HG02870 (cell line): Measurements from ENCODE around the gene SLC15A1.

Experiments used
- ATAC-seq: cut with Tn5 transposase; IDR thresholded peaks from one replicate; pipeline ENCODE4 v1.9.1; 2021; ENCODE audit warnings: mild to moderate bottlenecking, moderate library complexity; ENCODE audit not compliant: unreplicated experiment

The SLC15A1 gene

GRCh38 chr13:98710521-98710920 is 42.0 kb downstream of the SLC15A1 start:
- ATAC-seq: no peak

DNA sequence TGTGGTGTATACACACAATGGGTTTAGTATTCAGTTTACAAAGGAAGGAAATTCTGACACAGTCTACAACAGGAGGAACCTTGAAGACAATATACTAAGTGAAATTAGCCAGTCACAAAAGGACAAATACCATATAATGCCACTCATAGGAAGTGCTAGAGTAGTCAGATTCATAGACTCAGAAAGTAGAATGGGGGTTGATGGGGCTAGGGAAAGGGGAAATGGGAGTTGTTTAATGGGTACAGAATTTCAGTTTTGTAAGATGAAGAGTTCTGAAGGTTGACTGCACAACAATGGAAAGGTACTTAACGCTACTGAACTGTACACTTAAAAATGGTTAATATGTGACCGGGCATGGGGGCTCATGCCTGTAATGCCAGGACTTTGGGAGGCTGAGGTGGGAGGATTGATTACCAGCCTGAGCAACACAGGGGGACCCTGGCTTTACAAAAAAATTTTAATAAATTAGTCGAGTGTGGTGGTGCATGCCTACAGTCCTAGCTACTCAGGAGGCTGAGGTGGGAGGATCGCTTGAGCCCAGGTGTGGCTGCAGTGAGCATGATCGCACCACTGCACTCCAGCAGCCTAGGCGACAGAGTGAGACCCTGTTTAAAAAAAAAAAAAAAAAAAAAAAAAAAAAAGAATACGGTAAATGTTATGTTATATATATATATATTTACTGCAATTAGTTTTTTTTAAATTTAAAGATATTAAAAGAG is 45.0 kb downstream of the SLC15A1 start:
- ATAC-seq: peak; percentile 74

DNA sequence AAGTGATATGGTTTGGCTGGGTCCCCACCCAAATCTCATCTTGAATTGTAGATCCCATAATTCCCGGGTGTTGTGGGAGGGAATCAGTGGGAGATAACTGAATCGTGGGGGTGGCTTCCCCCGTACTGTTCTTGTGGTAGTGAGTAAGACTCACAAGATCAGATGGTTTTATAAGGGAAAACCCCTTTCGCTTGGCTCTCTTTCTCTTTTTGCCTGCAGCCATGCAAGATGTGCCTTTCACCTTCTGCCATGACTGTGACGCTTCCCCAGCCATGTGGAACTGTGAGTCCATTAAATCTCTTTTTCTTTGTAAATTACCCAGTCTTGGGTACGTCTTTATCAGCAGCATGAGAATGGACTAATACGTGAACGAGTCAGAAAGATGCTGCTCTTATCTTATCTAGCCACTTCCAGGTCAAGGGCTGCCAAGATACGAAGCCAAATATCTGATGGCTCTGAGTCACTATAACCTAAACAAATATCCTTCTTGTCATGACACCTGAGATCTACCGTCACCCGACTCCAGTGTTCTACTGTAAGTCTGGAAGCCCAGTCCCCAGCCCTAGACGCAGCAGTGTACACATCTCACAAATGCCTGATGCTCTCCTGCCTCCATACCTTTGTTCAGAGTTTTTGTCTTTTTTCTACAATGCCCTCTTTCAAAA is 45.9 kb downstream of the SLC15A1 start:
- ATAC-seq: peak; percentile 62

- ATAC-seq: no peak
Observed at GRCh38 chr13:98697791-98698190, 54.7 kb downstream of the SLC15A1 start.

DNA sequence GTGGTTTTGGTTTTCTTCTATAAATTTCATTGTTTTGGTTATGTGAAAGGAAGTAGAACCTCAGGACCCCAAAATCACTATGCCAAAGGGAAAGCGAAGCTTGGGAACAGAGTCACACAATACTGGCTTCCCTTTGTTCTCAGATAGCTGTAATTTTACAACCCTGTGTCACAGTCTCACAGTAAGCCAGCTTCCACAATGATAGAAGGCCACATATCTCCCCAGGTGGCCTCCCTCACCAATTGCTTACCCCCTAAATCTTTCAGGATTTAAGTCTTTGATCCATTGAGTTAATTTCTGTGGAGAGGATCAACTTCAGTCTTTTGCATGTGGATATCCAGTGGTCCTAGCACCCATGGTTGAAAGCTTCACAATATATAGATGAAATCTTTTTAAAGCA is 58.7 kb downstream of the SLC15A1 start:
- no peak for ATAC-seq

- ATAC-seq: no peak
Observed at GRCh38 chr13:98691360-98691759, 61.1 kb downstream of the SLC15A1 start.

DNA sequence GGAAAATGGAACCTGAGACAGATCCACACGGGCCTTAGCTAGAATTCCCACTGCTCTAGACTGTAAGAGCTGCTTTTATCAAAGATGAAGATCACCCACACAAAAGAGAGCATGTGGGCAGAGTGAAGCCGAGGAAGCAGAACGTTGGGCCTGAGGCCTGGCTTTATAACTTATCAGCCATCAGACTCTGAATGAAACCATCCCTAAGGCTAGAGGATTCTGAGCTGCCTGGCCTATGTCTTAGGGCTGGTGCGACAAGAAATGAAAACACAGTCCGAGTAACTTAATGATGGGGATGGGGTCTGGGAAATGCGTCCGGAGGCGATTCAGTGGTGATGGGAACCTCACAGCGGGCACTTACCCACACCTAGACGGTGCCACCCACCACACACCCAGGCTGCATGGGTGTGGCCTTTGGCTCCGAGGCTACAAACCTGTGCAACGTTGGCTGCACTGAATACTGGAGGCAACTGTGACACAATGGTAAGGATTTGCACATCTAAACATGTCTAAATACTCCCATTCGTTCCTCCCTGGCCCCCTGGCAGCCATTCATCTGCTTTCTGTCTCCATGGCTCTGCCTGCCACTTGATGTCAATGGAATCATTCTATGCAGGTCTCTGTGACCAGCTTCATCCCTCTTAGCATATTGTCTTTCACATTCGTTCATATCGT is 62.0 kb downstream of the SLC15A1 start:
- no peak for ATAC-seq

DNA sequence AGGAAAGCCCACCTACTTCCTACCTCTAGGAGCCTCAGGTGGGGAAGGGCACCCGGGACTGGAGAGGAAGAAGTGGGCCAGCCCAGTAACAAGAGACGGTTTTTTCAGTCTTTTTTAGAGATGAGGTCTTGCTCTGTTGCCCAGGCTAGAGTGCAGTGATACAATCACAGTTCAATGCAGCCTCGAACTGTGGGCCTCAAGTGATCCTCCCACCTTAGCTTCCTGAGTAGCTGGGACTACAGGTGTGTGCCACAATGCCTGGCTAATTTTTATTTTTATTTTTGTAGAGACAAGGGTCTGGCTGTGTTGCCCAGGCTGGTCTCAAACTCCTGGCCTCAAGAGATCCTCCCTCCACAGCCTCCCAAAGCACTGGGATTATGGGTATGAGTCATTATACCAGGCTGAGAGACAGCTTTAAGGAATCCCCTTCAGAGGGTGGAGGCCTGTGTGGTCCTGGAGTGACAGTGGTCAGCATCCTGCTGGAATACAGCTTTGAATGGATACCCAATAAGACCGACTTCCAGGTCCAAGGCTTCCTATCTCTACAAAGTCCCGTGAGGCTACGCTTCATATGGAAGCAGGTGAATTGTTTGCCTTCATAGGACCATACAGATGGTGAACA is 63.0 kb downstream of the SLC15A1 start:
- ATAC-seq: no peak

DNA sequence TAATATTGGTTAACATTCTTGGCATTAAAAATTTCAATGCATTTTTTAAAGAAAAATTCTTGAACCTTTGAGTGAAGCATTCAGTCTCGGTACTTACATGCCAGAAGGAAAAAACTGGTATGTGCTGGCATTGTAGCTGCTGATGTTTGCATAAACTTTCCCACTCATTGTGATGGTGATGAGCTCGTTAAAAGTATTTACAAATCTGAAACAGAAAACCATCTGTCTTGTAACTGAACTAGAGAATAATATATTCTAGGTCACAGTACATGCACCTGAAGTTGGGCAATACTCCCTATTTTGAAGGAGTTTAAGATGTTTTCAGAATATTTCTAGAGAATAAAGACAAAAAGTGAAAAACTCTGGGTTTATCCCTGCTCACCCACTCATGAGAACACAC is 64.1 kb downstream of the SLC15A1 start:
- no peak for ATAC-seq

DNA sequence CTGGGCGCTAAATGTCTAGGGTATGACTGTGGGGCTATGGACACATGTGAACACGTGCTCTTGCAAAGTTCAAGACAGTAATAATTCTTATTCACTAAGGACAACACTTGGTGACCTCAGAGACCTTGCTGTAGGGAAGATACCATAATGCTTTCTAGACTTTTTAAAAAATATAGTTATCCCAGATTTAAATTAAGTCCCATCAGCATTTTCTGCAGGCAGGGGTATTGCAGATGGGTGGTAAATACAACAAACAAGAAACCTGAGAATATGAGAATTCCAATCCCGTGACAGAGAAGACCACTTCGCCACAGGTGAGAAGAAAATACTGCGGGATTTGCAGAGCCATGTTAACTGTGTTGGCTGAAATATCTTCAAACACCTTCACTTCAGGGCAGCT is 65.2 kb downstream of the SLC15A1 start:
- ATAC-seq: no peak

DNA sequence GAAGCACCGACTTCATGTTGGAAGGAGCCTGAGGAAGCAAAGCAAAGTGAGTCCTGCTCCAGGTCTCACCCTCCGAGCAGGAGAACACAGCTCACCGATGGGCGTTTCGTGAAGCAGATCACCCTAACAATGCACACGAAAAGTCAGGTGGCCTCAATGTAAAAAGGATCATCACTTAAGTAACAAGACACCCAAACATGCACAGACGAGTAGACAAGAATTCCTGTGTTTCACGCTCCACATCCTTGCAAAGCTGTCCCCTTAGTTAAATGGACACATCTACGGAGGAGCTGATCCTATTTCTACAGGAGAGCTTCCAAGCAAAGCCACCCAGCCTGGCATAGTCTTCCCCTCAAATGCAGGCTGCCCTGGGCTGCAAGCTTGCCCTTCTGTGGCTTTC is 66.2 kb downstream of the SLC15A1 start:
- no peak for ATAC-seq

- ATAC-seq: no peak
Observed at GRCh38 chr13:98685146-98685545, 67.3 kb downstream of the SLC15A1 start.

GRCh38 chr13:98681049-98681448 is 71.4 kb downstream of the SLC15A1 start:
- ATAC-seq: no peak

- no peak for ATAC-seq
Observed at GRCh38 chr13:98678741-98679140, 73.7 kb downstream of the SLC15A1 start.

DNA sequence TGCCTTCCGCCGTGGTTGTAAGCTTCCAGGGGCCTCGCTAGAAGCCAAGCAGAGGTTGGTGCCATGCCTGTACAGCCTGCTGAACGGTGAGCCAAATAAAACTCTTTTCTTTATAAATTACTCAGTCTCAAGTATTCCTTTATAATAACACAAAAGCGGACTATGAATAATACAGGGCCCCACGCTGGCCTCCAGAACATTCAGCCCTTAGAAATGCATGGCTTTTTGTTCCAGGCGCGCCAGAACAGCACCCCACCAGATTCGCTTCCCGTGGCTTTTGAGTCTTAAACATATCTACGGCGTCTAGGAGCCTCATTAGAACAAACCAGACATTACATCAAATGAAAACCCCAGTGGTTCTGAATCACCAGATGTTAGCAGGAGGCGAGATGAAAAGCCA is 75.1 kb downstream of the SLC15A1 start:
- no peak for ATAC-seq

GRCh38 chr13:98676239-98676638 is 76.2 kb downstream of the SLC15A1 start:
- no peak for ATAC-seq

DNA sequence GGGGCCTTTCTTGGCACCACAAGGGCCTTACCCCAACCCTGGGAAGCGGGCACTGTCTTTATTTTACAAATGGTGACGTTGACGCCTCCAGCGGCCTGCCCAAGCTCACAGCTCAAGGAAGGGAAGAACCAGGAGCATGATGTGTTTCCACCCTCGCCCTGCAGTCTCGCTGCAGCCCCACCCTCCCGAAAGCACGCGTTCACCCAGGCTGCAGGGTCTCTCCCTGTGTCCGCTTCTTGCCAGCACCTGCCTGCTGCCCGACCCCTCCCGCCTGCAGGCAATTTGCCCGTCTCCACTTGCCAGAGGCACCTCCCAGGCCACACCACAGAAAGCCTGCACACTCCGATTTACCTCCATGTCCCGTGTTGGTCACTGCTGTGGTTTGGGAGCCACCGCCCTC is 76.6 kb downstream of the SLC15A1 start:
- ATAC-seq: no peak

DNA sequence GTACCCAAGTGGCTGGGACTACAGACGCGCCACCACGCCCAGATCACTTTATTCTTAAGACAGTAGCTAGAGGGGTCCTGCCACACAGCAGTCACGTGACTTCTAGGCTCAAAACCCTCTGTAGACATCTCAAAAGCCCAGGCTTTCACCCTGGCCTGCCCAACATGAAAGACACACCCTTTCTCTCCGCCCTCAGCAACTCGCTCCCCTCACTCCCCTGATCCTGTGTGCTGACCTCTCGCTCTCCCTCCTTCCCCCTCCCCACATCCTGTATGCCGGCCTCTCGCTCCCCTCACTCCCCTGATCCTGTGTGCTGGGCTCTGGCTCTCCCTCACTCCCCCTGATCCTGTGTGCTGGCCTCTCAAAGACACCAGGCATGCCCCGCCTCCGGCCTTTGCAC is 77.4 kb downstream of the SLC15A1 start:
- ATAC-seq: no peak

- peak; percentile 72 for ATAC-seq
Observed at GRCh38 chr13:98672947-98673613, 79.4 kb downstream of the SLC15A1 start.

DNA sequence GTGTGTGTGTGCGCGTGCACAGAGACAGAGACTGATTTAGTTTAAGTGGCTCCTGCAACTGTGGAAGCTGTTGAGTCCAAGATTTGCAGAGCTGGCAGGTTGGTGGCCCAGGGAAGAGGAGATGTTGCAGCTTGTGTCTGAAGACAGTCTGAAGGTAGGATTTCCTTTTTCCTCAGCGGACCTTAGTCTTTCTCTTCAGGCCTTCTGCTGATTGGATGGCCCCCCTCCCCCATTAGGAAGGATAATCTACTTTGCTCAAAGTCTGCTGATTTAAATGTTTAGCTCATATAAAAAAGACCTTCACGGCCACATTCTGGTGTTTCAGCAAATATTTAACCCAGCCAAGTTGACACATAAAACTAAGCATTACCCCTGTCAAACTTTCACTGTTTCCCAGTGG is 84.3 kb downstream of the SLC15A1 start:
- ATAC-seq: no peak

DNA sequence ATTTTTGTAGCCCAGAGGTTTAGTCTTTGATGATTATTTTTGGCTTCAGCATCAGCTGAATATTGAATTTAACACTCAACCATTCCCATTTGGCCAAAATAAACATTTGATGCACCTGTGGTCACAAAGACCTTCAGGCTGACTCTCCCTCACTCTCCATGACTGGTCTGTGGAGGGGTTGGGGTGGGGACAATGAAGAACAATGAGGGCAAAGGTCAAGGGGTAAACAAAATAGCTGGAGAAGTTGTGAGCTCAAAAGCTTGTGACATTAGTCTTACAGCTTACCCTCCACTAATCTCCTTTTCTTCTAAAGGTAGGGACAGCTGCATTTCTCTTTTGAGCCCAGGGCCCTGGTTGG is 86.9 kb downstream of the SLC15A1 start:
- ATAC-seq: no peak
